HEK293T (cell line): Measurements from ENCODE around the gene HEPN1.

Experiments used
- ARNT ChIP-seq: fragments of 450-650 bp; IDR thresholded peaks from 2 replicates; pipeline ENCODE4 v1.6.1; 2017; ENCODE audit warnings: mild to moderate bottlenecking
- BHLHE40 ChIP-seq: fragments of 450-650 bp; IDR thresholded peaks from 2 replicates; pipeline ENCODE4 v1.6.1; 2016; ENCODE audit warnings: mild to moderate bottlenecking, moderate library complexity, borderline replicate concordance
- CTBP1 ChIP-seq: fragments of 450-650 bp; IDR thresholded peaks from 2 replicates; pipeline ENCODE4 v1.6.1; 2016; ENCODE audit warnings: borderline replicate concordance
- ELF4 ChIP-seq: fragments of 450-650 bp; IDR thresholded peaks from 2 replicates; pipeline ENCODE4 v1.6.1; 2017; ENCODE audit warnings: antibody characterized with exemption
- FOXA1 ChIP-seq: fragments of 450-650 bp; IDR thresholded peaks from 2 replicates; pipeline ENCODE4 v1.6.1; 2016; ENCODE audit warnings: mild to moderate bottlenecking
- FOXK2 ChIP-seq: fragments of 450-650 bp; IDR thresholded peaks from 2 replicates; pipeline ENCODE4 v1.6.1; 2016; ENCODE audit warnings: mild to moderate bottlenecking
- FOXM1 ChIP-seq: fragments of 450-650 bp; IDR thresholded peaks from 2 replicates; pipeline ENCODE4 v1.6.1; 2017; ENCODE audit warnings: mild to moderate bottlenecking, borderline replicate concordance
- LEF1 ChIP-seq: fragments of 450-650 bp; IDR thresholded peaks from 2 replicates; pipeline ENCODE4 v1.6.1; 2017; ENCODE audit warnings: mild to moderate bottlenecking, borderline replicate concordance
- NFRKB ChIP-seq: fragments of 450-650 bp; IDR thresholded peaks from 2 replicates; pipeline ENCODE4 v1.6.1; 2016; ENCODE audit warnings: mild to moderate bottlenecking, moderate library complexity
- PKNOX1 ChIP-seq: fragments of 450-650 bp; IDR thresholded peaks from 2 replicates; pipeline ENCODE4 v1.6.1; 2016
- SP1 ChIP-seq: fragments of 450-650 bp; IDR thresholded peaks from 2 replicates; pipeline ENCODE4 v1.6.1; 2017
- SUZ12 ChIP-seq: fragments of 450-650 bp; IDR thresholded peaks from 2 replicates; pipeline ENCODE4 v1.6.1; 2016; ENCODE audit warnings: mild to moderate bottlenecking
- TARDBP ChIP-seq: fragments of 450-650 bp; IDR thresholded peaks from 2 replicates; pipeline ENCODE4 v1.6.1; 2016
- ZNF384 ChIP-seq: fragments of 450-650 bp; IDR thresholded peaks from 2 replicates; pipeline ENCODE4 v1.6.1; 2016

DNA sequence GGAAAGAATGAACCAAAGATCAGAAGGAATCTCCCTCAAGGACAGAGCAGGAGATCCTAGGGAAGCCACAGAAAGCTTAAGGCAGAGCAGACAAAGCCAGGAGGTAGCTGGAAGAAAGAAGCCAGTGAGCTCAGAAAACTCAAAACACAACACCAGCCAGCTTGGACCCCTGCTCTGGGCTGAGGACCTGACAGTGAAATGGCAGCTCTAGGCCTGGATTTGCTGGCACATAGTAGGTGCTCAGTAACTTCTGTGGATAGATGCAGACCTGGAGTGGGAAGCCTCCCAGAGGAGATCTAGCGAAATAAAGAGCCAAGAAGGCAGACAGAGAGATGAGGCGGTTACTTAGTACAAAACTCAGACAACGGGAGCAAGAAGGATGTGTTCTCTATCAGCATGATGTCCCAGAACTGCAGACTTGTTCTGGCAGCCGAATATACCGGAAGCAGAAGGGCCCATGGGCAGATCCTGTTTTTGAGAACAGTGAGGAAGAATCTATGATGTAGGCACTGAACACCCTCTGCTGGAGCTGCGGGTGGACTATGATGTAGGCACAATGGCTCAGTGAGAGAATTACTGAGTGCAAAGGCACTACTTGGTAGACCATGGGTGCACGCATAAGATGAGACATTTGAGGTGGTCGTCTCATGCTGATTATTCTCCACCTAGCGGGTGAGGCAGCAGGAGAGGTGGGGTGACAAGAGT, 26.1 kb upstream of the HEPN1 start:
- TF ChIP-seq PKNOX1 (no peak), ELF4 (no peak), NFRKB (no peak), SP1 (no peak), FOXA1 (no peak), SUZ12 (no peak), LEF1 (no peak), FOXM1 (no peak), BHLHE40 (no peak), FOXK2 (no peak), ZNF384 (no peak), ARNT (no peak), TARDBP (no peak), CTBP1 (no peak)
